GM21717 (cell line): ENCODE measurements around the gene ITIH3.
A peak's percentile ranks its signal among the peaks of the same experiment; 100 is the strongest.
"Not testable (repeated sequence)": the region's sequence is repeated elsewhere in the genome, so short reads cannot be mapped to it uniquely, and the experiment has no call there.

ENCODE experiments used
- ATAC-seq: cut with Tn5 transposase; IDR thresholded peaks from one replicate; pipeline ENCODE4 v1.9.1; 2021; ENCODE audit warnings: mild to moderate bottlenecking, moderate library complexity; ENCODE audit not compliant: unreplicated experiment

ITIH3 gene, protein sequence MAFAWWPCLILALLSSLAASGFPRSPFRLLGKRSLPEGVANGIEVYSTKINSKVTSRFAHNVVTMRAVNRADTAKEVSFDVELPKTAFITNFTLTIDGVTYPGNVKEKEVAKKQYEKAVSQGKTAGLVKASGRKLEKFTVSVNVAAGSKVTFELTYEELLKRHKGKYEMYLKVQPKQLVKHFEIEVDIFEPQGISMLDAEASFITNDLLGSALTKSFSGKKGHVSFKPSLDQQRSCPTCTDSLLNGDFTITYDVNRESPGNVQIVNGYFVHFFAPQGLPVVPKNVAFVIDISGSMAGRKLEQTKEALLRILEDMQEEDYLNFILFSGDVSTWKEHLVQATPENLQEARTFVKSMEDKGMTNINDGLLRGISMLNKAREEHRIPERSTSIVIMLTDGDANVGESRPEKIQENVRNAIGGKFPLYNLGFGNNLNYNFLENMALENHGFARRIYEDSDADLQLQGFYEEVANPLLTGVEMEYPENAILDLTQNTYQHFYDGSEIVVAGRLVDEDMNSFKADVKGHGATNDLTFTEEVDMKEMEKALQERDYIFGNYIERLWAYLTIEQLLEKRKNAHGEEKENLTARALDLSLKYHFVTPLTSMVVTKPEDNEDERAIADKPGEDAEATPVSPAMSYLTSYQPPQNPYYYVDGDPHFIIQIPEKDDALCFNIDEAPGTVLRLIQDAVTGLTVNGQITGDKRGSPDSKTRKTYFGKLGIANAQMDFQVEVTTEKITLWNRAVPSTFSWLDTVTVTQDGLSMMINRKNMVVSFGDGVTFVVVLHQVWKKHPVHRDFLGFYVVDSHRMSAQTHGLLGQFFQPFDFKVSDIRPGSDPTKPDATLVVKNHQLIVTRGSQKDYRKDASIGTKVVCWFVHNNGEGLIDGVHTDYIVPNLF

DNA sequence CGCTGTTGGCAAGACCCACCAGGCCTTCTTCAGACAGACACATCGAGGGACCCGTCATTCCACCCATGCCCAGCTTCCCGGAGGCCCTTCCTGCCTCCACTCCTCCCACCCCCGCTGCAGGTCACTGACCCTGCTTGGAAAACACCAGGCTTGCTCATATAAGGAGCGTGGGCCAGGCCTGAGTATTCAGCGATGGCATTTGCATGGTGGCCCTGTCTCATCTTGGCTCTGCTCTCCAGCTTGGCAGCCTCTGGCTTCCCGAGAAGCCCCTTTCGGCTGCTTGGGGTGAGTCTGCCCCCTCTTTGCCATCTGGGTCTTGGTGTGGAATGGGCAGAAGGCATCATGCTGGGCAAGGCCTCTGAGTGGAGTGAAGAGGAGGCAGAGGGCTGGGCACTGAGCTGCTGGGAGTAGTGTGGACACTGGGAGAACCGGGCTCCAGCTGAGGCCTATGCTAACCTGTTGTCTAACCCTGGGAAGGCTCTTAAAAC lies at the start of gene ITIH3:
Gene ITIH3, plus strand, starts transcription at position 185 of the 488 bp plus-strand sequence. Its CDS starts 8 bp downstream, at position 193.
- no peak for ATAC-seq

DNA sequence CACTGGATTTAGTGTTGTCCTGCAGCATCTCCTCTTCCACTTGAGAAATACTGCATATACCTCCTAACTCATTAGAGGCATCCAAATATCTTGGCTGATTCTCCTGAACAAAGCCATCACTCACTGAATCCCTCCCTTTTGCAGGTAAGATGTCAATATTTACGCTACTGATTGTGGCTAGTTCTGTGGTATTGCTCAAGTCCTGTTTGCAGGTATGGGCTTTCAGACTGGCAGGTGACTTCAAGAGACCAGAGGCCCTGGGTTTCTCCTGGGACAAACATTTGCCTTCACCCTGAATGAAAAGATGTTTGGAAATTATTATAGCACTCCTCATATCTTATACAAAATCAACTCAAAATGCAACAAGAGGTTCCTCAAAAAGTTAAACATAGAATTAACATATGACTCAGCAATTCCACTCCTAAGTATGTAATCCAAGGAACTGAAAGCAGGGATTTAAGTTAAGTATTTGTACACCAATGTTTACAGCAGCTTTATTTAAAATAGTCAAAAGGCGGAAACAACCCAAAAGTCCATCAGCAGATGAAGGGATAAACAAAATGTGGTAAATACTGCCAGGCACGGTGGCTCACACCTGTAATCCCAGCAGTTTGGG lies 42.4 kb upstream of the ITIH3 start:
- no peak for ATAC-seq

DNA sequence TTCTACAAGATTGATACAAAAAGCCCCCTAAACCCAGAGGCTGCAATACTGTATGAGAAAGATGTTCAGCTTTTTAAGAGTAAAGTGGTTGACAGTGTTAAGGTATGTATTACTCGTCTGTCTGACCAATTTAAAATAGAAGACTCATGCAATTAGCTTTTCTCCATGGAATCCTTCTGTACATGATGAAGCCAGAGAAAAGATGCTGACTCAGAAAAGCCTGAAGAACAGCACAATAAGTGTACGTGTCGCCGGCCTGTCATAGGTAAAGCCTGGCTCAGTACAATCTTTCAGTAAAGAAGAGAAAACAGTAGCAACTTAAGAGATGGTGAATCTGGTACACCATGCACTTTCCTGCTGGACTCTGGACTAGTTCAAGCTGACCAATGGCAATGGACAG lies 40.2 kb upstream of the ITIH3 start:
- no peak for ATAC-seq

DNA sequence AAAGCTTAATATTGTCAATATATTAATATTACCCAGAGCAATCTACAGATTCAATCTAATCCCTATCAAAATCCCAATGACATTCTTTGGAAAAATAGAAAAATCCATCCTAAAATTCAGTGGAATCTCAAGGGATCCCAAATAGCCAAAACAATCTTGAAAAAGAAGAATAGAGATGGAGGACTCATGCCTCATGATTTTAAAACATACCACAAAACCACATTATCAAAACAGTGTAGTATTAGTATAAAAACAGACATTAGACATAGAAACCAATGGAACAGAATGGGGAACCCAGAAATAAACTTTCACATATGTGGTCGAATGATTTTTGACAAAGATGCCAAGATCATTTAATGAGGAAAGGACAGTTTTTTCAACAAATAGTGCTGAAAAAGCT lies 38.5 kb upstream of the ITIH3 start:
- no peak for ATAC-seq

DNA sequence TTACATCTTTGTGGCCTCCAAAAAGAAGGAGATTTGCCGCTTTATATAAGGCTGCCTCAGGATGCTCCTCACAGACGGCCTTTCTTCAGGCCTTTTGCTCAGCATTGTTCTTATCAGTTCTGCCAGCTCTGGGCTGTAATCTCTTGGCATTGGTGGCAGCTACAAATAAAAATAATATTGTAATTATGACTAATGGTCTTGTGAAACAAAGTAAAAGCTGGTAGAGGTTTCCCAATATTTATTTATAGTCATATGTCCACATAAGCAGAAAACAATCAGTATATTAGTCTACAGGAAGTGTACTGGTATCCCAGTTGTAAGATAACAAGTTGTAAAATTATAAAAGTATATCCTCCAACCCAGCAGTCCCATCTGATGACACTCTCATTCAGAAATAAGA lies 31.1 kb upstream of the ITIH3 start:
- ATAC-seq, result no peak

DNA sequence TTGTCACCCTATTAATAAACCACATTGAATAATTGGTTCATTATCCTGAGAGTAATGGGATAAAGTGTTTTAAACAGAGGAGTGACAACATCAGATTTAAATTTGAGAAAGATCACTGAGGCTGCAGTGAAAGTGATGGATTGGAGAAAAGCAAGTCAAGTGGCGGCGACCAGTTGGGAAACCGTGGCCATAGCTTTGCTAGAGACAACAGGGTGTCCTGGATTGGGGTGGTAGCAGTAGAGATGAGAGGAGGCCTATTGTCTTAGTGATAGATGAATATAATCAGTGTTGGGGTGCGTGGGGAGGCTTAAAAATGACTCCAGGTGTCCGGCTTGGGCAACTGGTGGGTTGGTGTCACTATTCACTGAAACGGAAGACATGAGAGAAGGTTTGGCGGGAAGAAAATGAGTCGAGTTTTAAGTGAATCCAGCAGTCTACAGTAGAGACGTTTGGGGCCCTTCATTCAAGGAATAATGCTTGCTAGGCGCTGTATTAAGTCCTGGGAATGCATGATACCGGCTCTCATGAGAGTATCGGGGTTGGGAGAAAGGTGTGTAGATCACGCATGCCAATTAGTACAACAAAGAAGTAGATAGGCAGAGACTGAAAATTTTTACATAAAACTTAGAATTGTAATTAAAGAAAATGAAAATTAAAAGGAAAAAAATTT lies 24.7 kb upstream of the ITIH3 start:
- no peak for ATAC-seq

DNA sequence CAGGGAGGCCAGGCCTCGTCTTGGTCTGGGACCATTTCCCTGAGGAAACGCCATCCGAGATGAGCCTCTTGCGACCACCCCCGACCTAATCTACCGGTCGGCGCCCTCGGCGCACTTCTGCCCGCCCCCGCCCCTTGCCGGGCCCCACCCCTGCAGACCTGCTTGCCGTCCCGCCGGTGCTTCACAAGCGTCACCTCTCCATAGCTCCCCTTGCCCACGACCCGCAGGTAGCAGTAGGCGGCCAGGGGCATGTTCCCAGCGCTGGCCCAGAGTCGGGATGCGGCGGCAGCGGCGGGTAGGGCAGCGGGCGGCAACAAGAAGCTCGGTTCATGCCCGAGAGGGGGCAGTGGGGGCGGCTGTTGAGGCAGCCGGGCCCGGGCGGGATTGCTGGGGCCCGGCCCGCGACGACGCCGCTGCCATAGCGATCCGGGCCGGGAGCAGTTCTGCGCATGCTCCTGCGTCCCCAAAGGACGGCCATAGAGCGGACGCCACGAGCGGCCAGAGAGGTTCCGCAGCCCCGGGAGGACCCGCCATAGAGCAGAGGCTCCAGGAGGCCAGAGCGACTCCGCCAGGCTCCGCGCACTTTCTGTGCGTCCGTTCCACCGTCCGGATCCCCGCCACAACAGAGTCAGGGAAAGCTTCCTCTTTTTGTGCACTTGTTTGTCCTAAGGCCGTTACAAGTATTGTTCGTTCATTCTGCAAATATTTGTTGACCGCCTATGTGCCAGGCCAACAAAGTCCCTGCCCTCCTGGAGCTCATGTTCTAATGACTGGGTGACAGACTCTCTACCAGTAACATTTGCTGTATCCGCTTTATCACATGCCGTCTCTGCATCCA lies 23.9 kb upstream of the ITIH3 start, which contains the start of gene NEK4:
Gene NEK4, minus strand, starts transcription at position 445 of the 838 bp plus-strand sequence. Its CDS starts 194 bp downstream, at position 251.
- peak; percentile 89 for ATAC-seq

DNA sequence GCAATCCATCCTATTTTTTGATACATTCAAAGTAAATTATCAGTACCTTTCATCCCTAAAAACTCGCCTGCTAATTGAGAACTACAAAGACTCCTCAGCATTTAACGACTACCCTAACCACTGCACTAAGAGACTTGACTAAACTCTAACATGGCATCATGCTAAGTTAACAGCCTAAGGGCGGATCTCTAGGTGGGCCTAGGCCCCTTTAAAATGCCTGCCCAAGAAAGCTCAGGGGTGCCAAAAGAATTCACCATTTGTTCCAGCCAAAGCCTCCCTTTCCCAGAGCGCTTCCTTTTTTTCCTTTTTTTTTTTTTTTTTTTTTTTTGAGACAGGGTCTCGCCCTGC lies 23.3 kb upstream of the ITIH3 start:
- ATAC-seq, result peak; percentile 9

DNA sequence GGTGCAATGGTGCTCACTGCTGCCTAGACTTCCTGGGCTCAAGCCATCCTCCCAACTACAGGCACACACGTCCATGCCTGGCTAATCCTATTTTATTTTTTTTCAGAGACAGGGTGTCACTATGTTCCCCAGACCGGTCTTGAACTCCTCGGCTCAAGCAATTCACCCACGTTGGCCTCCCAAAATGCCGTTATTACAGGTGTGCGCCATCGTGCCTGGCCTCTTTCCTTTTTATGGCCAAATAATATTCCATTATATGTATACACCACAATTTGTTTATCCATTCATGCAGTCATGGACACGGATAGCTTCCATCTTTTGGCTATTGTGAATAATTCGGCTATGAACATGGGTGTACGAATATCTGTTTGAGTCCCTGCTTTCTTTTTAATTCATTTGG lies 22.9 kb upstream of the ITIH3 start:
- ATAC-seq, result no peak

DNA sequence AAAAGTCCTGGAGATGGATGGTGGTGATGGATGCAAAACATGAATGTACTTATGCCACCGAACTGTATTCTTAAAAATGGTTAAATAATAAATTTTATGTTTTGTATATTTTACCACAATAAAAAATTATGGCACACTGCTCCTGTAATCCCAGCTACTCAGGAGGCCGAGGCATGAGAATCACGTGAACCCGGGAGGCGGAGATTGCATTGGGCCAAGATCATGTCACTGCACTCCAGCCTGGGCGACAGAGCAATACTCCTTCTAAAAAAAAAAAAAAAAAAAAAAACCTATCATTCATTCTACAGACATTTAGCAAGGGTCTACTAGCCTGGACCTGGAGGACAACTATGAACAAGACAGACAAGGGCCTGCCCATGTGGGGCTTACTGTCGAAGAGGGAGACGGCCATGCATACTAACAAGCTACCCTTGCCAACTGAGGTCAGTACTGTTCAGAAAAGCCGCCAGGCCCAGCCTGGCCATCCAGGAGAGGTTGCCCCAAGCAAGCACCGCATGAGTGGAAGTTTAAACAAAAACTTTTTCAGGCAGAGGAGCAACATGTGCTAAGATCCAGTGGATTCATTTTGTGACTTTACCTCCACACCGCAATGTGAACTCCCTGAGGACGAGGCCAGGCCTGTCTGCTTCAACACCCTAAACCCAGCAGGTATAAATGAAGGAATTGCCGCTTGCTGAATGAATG lies 21.1 kb upstream of the ITIH3 start:
- ATAC-seq, result no peak

DNA sequence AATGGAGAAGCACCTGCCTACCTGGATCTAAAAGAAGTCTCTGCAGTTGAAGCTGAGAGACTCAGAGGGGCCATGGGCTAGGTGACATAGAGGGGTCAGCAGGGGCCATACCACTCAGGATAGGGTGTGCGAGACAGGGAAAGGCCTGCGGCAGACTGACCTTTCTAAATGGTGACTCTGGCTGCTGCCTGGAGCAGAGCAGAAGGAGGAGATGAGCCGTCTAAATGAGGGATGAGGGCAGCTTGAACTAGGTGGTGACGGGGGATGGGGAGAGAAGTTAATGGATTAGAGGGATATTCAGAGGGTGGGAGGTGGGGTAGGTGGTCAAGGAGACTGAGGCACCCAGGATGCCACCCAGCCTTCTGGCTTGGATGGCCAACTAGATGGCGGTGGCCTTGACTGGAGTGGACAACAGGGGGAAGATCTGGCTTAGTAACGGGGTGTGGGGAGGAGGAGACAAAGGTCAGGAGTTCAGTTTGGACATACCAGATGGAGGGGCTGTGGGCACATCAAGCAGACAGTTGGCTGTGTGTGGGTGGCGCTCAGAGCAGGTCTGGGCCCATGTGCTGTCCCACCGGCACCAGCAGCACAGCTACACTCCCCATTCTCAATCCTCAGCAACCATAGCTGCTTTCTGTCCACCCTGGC lies 20.4 kb upstream of the ITIH3 start:
- ATAC-seq, result no peak

DNA sequence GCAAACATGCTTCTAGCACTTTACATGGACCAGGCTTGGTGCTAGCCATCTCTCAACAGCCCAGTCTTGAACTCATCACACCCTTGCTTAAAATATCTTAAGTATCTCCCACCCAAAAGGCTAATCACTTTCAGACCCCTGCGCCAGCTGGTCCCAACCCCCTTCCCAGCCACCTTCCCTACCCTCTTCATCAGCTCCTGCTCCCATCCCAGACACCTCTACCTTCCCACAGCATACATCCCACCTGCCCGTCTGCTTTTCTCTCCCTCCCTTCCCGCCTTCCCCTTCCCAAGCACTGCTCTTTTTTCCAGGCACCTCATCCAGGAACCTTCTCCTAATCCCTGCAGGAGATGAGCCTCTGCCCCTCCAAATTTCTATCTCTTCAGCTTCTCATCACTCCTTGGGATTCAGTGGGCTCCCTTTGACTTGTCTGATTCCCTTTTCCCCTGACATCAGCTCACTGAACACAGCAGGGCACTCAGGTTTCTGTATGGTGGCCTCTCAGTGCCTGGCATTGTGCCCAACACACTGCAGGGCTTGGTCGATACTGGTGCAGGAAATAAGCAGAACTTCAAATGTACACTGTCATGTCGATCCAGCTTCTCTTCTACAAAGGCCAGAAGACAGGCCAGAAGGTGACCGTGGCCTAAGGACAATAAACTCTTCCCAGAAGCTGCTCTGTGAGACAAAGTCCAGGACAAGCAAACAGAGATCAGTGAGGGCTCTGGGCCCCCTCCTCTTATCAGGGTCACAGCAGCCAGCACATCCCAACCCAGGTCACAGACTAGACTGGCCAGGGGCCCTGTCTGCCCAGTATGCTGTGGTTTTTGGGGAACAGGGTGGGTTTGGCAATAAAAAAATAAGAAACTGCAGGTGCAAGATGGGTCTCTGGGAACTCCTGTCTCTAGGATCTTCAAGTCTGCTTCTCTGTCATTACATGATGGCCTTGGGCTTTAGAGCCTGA lies 19.4 kb upstream of the ITIH3 start:
- ATAC-seq, result no peak

DNA sequence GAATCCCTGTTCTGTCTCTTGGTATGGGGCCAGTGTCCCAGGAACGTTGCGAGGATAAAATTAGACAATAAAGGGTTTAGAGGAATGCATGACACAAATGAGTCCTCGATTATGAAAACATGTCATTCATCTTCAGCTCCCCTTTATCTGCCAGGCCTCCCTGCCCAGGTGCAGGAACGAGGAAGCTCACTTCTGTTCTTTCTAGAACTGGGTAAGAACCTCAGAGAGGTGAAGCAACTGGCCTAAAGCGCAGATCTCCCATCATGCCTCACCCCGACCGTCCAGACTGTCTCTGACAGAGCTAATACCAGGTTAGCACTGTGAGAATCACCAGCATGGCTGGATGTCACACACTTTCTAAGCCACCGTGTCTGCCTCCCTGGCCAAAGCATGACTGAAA lies 18.7 kb upstream of the ITIH3 start:
- ATAC-seq, result no peak

DNA sequence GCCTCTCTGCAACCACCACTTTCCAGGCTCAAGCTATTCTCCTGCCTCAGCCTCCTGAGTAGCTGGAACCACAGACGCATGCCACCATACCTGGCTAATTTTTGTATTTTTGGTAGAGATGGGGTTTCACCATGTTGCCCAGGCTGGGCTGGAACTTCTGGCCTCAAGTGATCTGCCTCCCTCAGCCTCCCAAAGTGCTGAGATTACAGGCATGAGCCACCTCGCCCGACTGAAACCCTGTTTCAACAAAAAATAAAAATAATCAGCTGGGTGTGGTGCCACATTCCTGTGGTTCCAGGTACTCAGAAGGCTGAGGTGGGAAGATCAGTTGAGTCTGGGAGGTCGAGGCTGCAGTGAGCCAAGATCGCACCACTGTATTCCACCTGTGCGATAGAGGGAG lies 18.1 kb upstream of the ITIH3 start:
- not testable (repeated sequence) for ATAC-seq

DNA sequence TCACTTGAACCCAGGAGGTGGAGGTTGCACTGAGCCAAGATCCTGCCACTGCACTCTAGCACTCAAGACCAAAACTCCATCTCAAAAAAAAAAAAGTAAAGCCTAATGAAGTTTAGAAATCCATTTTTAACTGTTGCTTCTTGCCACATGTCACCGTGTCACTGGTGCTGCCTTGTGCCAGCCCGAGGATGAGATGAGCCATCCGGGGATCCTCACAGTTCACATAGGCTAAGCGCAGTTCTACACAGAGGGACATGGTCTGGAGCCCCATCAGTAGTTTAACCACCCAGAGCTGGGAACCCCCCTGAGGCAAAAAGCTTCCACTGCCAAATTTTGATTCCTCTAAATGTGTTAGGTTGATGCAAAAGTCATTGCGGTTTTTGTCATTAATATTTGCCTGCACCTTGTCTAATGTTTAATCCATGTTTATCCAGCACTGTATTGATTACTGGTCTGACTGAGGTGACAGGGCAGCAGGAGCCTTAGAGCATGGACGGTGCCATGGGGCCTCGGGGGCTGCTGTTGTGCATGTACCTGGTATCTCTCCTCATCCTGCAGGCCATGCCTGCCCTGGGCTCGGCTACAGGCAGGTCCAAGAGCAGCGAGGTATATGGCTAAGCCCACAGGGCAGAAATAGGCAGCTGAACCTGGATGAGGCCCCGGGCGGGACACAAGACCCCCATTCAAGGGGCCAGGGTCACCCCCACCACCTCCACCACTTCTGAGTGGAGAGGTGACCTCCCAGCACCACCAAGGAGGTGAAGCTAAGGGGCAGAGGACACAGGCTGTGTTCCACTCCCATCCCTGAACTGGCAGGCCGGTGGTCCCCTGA lies 17.3 kb upstream of the ITIH3 start, which contains the start of gene ITIH1:
Gene ITIH1, plus strand, starts transcription at position 473 of the 832 bp plus-strand sequence. Its CDS starts 17 bp downstream, at position 490.
- ATAC-seq, result no peak

DNA sequence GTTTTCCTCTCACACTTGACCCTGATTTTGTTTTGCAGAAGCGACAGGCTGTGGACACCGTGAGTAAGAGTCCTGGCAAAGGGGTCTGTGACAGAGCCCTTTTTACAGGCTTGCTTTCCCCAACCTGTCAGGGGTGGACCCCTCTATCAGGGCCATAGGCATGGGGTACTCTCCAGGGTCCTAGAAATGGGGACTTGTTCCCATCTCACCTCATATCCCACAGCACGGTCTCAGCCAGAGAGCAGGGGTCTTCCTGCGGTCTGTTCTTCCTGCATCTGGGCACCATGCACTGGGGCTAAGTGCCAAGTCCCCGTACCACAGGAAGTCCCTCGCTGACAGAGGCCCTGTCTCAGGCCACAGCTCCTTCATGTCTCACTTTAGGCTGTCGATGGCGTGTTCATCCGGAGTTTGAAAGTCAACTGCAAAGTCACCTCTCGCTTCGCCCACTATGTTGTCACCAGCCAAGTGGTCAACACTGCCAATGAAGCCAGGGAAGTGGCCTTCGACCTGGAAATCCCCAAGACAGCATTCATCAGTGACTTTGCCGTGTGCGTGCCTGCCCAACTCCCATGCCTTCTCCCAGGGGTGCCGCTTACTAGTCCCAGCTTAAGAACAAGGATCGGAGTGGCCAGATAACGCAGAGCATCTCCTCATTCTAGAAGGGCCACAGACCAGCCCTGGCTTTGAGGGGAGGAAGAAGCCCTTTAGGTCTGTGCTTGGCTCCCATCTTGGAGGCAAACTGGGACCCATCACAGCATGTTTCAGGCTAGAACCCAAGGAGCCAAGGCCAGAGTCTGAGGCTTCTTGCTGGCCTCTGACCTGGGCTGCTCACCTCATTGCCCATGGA lies 16.4 kb upstream of the ITIH3 start:
- no peak for ATAC-seq
